ENCODE measurements around the gene MELK.

DNA sequence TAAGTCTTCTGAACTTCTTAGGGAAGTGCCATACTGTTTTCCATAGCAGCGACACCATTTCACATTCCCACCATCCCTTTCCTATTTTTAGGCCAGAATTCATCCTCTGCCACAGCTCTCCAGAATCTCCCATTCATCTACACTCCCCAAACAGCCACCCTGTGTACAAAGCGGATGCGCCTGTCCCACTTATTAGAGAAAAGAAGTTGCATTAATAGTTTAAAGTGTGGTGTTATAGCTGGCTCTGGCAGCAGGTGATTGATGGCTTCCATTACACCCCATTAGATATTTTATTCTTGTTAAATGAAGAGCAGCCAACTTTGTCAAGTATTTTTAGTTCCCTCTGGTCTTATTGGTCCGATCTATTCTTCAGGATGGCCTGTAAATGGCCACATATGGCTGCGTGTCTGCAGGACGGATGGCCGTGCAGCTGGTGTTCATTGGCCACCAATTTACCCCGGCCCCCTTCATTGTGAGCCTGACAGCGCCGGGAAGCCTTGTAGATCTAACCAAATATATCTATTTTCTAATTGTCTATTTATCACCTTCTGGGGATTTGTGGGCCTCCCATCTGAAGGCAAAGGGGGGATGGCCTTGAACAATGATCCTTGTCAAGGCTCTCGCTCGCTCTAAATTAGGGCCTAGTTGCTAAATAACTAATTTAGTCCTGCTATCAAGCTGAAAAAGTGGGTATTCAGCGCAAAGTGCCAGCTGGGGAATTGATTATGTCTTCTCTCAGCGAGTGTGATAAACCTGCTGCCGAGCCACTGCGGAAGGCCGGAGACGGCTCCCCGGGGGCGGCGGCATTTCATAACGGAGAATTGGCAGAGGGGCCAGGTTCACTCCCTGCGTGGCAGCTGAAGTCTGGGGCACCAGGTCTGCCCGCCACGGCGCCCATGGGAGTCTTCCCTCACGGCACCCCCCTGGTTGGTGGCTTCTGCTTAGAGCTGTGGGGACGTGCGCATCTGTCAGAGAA, 141.1 kb downstream of the MELK start:
- TF ChIP-seq CTCF (IDR thresholded peaks at IDR 0.05; ENCODE audit: poor library complexity, severe bottlenecking) (no peak), EZH2 (IDR thresholded peaks at IDR 0.05; ENCODE audit: borderline replicate concordance, insufficient read depth, low read length, poor library complexity, severe bottlenecking) (no peak), POLR2AphosphoS5 (IDR thresholded peaks at IDR 0.05) (no peak), TAF1 (IDR thresholded peaks at IDR 0.05; ENCODE audit: low read depth) (no peak), RAD21 (conservative IDR thresholded peaks at IDR 0.05) (no peak)
- TF ChIP-seq, protein P1, sequence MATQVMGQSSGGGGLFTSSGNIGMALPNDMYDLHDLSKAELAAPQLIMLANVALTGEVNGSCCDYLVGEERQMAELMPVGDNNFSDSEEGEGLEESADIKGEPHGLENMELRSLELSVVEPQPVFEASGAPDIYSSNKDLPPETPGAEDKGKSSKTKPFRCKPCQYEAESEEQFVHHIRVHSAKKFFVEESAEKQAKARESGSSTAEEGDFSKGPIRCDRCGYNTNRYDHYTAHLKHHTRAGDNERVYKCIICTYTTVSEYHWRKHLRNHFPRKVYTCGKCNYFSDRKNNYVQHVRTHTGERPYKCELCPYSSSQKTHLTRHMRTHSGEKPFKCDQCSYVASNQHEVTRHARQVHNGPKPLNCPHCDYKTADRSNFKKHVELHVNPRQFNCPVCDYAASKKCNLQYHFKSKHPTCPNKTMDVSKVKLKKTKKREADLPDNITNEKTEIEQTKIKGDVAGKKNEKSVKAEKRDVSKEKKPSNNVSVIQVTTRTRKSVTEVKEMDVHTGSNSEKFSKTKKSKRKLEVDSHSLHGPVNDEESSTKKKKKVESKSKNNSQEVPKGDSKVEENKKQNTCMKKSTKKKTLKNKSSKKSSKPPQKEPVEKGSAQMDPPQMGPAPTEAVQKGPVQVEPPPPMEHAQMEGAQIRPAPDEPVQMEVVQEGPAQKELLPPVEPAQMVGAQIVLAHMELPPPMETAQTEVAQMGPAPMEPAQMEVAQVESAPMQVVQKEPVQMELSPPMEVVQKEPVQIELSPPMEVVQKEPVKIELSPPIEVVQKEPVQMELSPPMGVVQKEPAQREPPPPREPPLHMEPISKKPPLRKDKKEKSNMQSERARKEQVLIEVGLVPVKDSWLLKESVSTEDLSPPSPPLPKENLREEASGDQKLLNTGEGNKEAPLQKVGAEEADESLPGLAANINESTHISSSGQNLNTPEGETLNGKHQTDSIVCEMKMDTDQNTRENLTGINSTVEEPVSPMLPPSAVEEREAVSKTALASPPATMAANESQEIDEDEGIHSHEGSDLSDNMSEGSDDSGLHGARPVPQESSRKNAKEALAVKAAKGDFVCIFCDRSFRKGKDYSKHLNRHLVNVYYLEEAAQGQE (IDR thresholded peaks at IDR 0.05; ENCODE audit: borderline replicate concordance), result no peak

Data from neural cell (in vitro differentiated cells).